ENCODE measurements around the gene GFPT2.

DNA sequence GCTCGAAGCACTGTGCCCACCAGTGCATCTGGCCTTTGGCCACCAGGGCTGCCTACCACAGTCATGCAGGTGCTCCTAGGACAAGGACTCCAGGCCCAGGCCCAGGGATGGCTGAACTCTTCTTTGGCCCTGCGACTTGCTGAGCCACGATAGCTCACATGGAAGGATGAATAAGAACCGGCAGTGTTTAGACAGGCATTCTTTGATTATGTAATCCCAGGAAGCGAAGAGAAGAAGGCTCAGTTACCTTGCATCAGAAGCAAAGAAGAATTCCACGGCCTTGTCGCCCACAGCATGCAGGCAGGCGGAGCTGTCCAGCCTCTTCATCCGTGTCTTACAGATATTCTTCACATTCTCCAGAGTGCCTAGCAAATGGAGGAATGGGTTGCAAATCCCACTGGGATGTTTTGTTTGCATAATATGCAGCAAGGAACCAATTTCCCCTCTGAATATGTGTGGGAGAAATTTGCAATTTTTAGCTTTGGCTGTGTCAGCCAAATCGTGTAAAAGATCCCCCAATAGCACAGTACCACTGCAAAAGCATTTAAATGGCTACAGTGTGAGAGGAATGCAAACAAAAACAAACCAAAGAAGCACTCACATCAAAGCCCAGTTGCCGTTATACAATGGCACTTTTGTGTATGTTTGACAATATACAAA, 29.1 kb downstream of the GFPT2 start:
- TF ChIP-seq, protein P1, sequence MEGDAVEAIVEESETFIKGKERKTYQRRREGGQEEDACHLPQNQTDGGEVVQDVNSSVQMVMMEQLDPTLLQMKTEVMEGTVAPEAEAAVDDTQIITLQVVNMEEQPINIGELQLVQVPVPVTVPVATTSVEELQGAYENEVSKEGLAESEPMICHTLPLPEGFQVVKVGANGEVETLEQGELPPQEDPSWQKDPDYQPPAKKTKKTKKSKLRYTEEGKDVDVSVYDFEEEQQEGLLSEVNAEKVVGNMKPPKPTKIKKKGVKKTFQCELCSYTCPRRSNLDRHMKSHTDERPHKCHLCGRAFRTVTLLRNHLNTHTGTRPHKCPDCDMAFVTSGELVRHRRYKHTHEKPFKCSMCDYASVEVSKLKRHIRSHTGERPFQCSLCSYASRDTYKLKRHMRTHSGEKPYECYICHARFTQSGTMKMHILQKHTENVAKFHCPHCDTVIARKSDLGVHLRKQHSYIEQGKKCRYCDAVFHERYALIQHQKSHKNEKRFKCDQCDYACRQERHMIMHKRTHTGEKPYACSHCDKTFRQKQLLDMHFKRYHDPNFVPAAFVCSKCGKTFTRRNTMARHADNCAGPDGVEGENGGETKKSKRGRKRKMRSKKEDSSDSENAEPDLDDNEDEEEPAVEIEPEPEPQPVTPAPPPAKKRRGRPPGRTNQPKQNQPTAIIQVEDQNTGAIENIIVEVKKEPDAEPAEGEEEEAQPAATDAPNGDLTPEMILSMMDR (IDR thresholded peaks at IDR 0.05; ENCODE audit: low read depth, low read length), result no peak
- TF ChIP-seq, protein P2, sequence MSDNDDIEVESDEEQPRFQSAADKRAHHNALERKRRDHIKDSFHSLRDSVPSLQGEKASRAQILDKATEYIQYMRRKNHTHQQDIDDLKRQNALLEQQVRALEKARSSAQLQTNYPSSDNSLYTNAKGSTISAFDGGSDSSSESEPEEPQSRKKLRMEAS (IDR thresholded peaks at IDR 0.05; ENCODE audit: low read depth, low read length), result no peak
